ENCODE measurements around the gene RPS24.

RPS24 gene

GRCh38 chr10:78079411-78079810 is 45.7 kb downstream of the RPS24 start:
- TF ChIP-seq POLR2AphosphoS5 (IDR thresholded peaks at IDR 0.05; ENCODE audit: borderline replicate concordance, low read depth, low read length), result no peak
- no peak for TF ChIP-seq FOXP2 (optimal IDR thresholded peaks at IDR 0.05; ENCODE audit: control extremely low read depth, extremely low read length, insufficient read depth)
- no peak for TF ChIP-seq EZH2 (IDR thresholded peaks at IDR 0.05)
- H3K9me3 ChIP-seq (ENCODE audit: low read depth, low read length), result no peaks in the 10 kb centered on the region
- H3K4me3 ChIP-seq, result no peak overlapping the region
- H3K27ac ChIP-seq, result no peak overlapping the region
- no peak for DNase-seq (ENCODE audit: low read depth, low spot score)
- H3K36me3 ChIP-seq (ENCODE audit: insufficient read depth, low read length), result no peaks in the 10 kb centered on the region
- H3K9ac ChIP-seq (ENCODE audit: insufficient read length), result no peak overlapping the region

GRCh38 chr10:78081292-78081691 is 47.6 kb downstream of the RPS24 start:
- Histone ChIP-seq H3K9ac (ENCODE audit: insufficient read length) (no peak overlapping the region), H3K4me3 (no peak overlapping the region), H3K9me3 (ENCODE audit: low read depth, low read length) (no peaks in the 10 kb centered on the region), H3K27ac (no peak overlapping the region), H3K36me3 (ENCODE audit: insufficient read depth, low read length) (no peaks in the 10 kb centered on the region)
- TF ChIP-seq POLR2AphosphoS5 (IDR thresholded peaks at IDR 0.05; ENCODE audit: borderline replicate concordance, low read depth, low read length), result no peak
- TF ChIP-seq EZH2 (IDR thresholded peaks at IDR 0.05), result no peak
- TF ChIP-seq FOXP2 (optimal IDR thresholded peaks at IDR 0.05; ENCODE audit: control extremely low read depth, extremely low read length, insufficient read depth), result no peak
- no peak for DNase-seq (ENCODE audit: low read depth, low spot score)

GRCh38 chr10:78082636-78083035 is 49.0 kb downstream of the RPS24 start:
- TF ChIP-seq FOXP2 (optimal IDR thresholded peaks at IDR 0.05; ENCODE audit: control extremely low read depth, extremely low read length, insufficient read depth) (no peak), POLR2AphosphoS5 (IDR thresholded peaks at IDR 0.05; ENCODE audit: borderline replicate concordance, low read depth, low read length) (no peak), EZH2 (IDR thresholded peaks at IDR 0.05) (no peak)
- H3K9ac ChIP-seq (ENCODE audit: insufficient read length), result no peak overlapping the region

More at GRCh38 chr10:78082636-78083035, 49.0 kb downstream of the RPS24 start:
- no peak for DNase-seq (ENCODE audit: low read depth, low spot score)
- no peaks in the 10 kb centered on the region for H3K36me3 ChIP-seq (ENCODE audit: insufficient read depth, low read length)
- H3K27ac ChIP-seq, result no peak overlapping the region
- no peaks in the 10 kb centered on the region for H3K9me3 ChIP-seq (ENCODE audit: low read depth, low read length)
- no peak overlapping the region for H3K4me3 ChIP-seq
